Memory B cell (primary cell): ENCODE data around the gene ATG5.

Experiments
- ATAC-seq: fragments of 150-1000 bp; cut with Tn5 transposase; 2 replicates; pipeline ENCODE4 v1.10.0; 2021; ENCODE audit warnings: low read depth, mild to moderate bottlenecking, moderate library complexity
- DNase-seq, 2 donors: peaks; one replicate each; pipeline ENCODE4 v3.0.0; 2022; ENCODE audit warnings: low spot score in 2 of 2
- H3K27ac Mint-ChIP-seq: one replicate; pipeline ENCODE4 v1.8.0; 2022; ENCODE audit warnings: mild to moderate bottlenecking, moderate library complexity, mixed read lengths
- H3K27me3 Mint-ChIP-seq: one replicate; pipeline ENCODE4 v1.8.0; 2022; ENCODE audit warnings: mixed read lengths
- H3K36me3 Mint-ChIP-seq: one replicate; pipeline ENCODE4 v1.8.0; 2022; ENCODE audit warnings: mild to moderate bottlenecking, mixed read lengths
- H3K4me1 Mint-ChIP-seq: one replicate; pipeline ENCODE4 v1.8.0; 2022; ENCODE audit warnings: mixed read lengths
- H3K4me3 Mint-ChIP-seq: one replicate; pipeline ENCODE4 v1.8.0; 2022; ENCODE audit warnings: mild to moderate bottlenecking, moderate library complexity, mixed read lengths
- H3K9me3 Mint-ChIP-seq: one replicate; pipeline ENCODE4 v1.8.0; 2022; ENCODE audit warnings: mixed read lengths

Gene ATG5

DNA sequence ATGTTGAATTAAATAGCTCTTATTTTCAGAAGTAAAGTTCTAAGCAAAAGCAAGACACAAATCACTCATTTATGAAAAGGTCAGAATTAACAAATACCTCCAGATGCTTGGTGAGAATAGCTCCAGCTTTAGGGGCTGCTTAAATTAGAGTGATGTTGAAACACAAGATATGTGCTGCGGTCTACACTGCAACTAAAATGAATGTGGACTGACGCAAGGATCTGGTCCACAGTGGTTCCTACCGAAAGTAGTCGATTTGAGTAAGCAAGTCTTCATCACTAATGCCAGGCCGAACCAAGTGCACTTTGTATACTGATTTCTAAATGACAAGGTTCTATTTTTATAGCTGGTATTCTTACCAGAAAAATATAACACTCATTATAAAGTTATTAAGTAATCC lies 143.1 kb downstream of the ATG5 start:
- Mint-ChIP-seq H3K9me3 (no peaks in the 10 kb centered on the region), H3K27ac (peak overlapping the region; percentile 32), H3K36me3 (peaks cover 3% of the 10 kb centered on the region), H3K4me1 (peaks cover 7% of the 10 kb centered on the region), H3K27me3 (no peaks in the 10 kb centered on the region), H3K4me3 (no peak overlapping the region)
- DNase-seq, result no peak
- no peak for ATAC-seq

DNA sequence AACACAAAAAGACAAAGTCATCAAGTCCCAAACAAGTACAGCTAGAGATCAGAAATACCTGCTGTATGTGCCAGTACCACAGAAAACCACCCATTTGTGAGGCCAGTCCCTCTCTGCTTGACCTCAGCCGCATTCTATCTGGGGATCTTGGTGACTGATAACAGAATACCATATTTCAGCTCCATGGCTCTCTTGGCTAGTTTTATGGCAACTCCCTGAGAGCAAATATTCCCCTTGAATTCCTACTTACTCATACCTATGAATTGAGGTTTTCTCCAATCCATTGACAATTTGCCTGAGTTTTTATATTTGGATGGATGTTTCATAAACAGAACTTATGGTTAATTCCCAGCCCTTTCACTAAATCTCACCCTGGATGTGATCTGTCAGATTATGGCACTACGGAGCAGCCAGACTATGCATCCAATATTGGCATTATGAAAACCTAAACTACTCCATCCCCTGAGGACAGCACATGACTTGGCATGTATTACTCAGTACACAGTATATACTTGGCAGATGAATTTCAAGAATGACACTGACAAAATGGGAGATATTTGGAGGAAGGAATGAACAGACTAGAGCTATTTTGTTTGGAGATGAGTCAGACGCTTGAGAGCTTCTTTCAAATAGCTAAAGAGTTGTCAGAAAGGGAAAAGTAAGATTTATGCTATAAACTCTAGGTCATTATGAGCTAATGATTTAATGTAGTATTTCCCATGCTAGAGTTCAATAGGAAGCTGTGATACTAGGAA lies 143.7 kb downstream of the ATG5 start:
- H3K4me3 Mint-ChIP-seq, result no peak overlapping the region
- peak overlapping the region; percentile 32 for H3K27ac Mint-ChIP-seq
- no peaks in the 10 kb centered on the region for H3K9me3 Mint-ChIP-seq
- ATAC-seq, result no peak
- peaks cover 3% of the 10 kb centered on the region for H3K36me3 Mint-ChIP-seq
- DNase-seq, result no peak
- peaks cover 7% of the 10 kb centered on the region for H3K4me1 Mint-ChIP-seq
- peaks cover 1% of the 10 kb centered on the region for H3K27me3 Mint-ChIP-seq

DNA sequence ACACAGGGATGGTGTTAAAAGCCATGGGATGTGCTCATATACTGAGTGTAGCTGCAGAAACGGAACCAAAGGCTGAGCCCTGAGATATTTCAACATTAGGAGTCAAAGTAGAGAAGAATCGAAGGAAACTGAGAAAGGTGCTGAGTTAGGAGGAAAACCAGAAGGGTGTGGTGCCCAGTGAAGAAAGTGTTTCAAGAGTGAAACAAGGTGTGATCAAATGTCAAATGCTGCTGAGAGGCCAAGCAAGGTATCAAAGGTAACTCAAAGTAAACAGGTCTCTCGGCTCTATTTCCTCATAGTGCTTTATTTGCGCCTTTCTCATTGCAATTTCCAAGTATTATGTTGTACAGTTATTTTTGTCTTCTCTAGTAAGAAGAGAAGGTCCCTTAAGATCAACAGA lies 145.4 kb downstream of the ATG5 start:
- peaks cover 2% of the 10 kb centered on the region for H3K27me3 Mint-ChIP-seq
- no peak overlapping the region for H3K27ac Mint-ChIP-seq
- no peaks in the 10 kb centered on the region for H3K9me3 Mint-ChIP-seq
- no peaks in the 10 kb centered on the region for H3K36me3 Mint-ChIP-seq
- DNase-seq, result no peak
- H3K4me3 Mint-ChIP-seq, result no peak overlapping the region
- H3K4me1 Mint-ChIP-seq, result peaks cover 7% of the 10 kb centered on the region
- ATAC-seq, result no peak

DNA sequence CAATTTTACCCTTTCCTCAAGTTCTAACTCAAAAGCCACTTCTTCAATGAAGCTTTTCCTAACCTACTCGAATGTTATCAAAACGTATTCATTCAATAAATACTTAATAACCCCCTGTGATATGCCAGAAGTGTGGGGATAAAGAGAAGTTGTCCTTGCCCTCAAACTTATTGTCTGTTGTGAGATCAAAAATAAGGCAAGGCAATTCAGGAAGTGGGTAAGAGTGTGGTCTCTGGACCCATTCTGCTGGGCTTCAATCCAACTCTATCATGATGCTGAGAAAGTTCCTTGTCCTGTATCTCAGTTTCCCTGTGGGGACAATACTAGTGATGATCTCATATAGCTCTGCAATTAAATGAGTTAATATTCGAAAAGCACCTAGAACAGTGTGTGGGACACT lies 146.7 kb downstream of the ATG5 start:
- H3K27ac Mint-ChIP-seq, result no peak overlapping the region
- no peaks in the 10 kb centered on the region for H3K36me3 Mint-ChIP-seq
- peaks cover 2% of the 10 kb centered on the region for H3K27me3 Mint-ChIP-seq
- no peak overlapping the region for H3K4me3 Mint-ChIP-seq
- DNase-seq (no peak), ATAC-seq (no peak)
- no peaks in the 10 kb centered on the region for H3K9me3 Mint-ChIP-seq
- H3K4me1 Mint-ChIP-seq, result peaks cover 3% of the 10 kb centered on the region

DNA sequence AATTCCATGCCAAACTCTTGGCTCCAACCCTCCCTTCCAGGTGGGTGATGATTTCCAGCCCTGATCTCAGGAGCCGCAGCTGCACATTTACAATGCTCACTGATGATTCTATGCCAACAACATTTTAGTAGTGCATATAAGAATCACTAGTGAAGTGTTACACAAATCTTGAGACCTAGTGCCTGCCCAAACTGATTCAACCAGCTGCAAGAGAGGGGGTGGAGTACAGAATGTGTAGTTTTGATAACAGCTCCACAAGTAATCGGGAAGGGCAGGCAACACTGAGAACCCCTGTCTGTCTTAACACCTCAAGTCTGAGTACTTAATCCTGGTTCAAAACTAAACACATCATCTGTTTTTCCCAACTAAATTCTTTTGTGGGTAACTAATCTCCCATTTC lies 147.8 kb downstream of the ATG5 start:
- no peak for DNase-seq
- Mint-ChIP-seq H3K27me3 (peaks cover 2% of the 10 kb centered on the region), H3K27ac (no peak overlapping the region), H3K4me1 (peaks cover 3% of the 10 kb centered on the region), H3K9me3 (no peaks in the 10 kb centered on the region), H3K4me3 (no peak overlapping the region), H3K36me3 (no peaks in the 10 kb centered on the region)
- no peak for ATAC-seq

DNA sequence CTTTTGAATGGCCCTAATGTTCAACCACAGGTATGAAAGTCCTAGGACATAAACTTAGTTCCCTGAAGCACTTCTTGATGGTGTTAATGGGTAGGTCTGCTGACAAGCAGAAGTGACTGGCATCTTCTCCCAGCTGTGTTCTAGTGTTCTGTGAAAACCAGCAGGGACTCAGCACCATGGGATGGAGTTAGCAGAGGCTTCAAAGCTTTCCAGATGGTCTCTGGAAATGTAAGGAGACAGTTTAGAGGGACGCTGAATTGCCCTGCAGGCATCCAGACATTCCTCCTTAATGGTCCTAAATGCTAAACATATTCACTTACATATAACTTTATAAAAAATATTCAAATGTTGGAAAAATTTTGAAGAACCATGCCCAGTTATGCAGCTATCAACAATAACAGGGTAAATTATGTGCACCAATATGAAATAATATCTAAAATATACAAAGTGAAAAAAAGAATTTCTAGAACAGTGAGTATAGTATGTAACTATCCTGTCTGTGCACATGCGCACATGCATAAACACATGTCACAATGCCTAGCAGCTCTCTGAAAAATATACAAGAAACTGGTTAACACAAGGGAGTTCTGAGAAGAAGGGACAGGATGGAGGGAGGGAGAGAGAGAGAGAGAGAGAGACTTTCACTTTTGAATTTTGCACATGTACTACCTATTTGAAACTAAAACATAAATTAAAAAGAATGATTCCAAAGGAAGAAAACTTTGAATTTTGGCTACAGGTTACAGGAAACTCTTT lies 152.3 kb downstream of the ATG5 start:
- Mint-ChIP-seq H3K9me3 (peaks cover 1% of the 10 kb centered on the region), H3K4me3 (no peak overlapping the region), H3K4me1 (no peaks in the 10 kb centered on the region), H3K36me3 (peaks cover 3% of the 10 kb centered on the region), H3K27me3 (peaks cover 2% of the 10 kb centered on the region), H3K27ac (no peak overlapping the region)
- ATAC-seq (no peak), DNase-seq (no peak)

DNA sequence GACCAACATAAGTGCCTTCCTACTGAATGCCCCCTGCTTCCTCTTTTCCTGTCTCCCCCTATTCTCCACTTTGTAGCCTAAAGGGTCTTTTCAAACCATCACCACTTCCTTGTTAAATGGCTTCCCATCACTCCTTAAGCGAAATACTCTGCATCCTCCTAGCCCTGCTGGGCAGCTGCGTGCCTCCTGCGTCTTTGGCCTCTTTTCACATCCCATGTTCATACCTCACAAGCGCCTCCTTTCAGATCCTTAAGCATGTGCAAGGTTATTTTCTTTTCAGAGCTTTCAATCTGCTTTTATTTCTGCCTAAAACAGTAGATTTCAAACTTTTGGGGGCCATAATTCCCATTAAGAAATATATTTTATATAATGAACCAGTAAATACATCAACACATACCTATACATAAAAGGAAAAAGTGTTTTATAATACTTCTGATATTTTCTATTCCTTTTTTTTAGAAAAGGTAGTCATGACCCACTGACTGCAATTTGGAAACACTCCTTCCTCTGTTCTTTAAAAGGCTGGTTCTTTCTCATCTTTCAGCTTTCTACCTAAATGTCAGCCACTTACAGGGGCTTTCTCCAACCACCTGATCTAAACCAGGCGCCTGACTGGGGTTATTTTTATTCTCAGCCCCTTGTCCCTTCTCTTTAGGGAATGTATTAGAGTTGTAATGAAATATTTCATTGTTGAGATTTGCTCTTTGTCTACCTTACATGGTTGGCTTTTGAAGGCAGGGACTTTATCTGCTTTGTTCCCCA lies 155.3 kb downstream of the ATG5 start:
- H3K9me3 Mint-ChIP-seq, result peaks cover 1% of the 10 kb centered on the region
- no peak overlapping the region for H3K4me3 Mint-ChIP-seq
- H3K4me1 Mint-ChIP-seq, result peaks cover 2% of the 10 kb centered on the region
- ATAC-seq, result no peak
- no peak overlapping the region for H3K27ac Mint-ChIP-seq
- H3K27me3 Mint-ChIP-seq, result no peaks in the 10 kb centered on the region
- DNase-seq, result no peak
- peaks cover 3% of the 10 kb centered on the region for H3K36me3 Mint-ChIP-seq

DNA sequence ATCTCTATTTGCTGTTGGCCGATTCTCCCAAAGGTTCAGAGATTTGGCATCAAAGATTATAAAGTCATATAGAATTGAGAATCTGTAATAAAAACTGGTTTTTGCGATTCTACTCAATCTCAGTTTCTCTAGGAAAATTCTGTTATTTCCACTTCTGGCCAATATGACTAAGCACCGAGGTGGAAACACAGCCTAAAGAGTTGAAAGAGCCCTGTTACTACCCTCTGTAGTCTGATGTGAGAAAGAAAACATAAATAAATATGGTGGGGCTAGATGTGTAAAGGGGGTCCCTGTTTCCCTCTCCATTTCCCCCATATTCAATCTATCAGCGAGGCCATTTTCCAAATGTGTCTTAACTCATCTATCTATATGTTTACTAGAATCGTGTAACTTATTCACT lies 156.0 kb downstream of the ATG5 start:
- Mint-ChIP-seq H3K27me3 (no peaks in the 10 kb centered on the region), H3K27ac (no peak overlapping the region), H3K4me1 (peaks cover 5% of the 10 kb centered on the region), H3K4me3 (no peak overlapping the region), H3K9me3 (peaks cover 2% of the 10 kb centered on the region), H3K36me3 (peaks cover 4% of the 10 kb centered on the region)
- DNase-seq, result no peak
- no peak for ATAC-seq

DNA sequence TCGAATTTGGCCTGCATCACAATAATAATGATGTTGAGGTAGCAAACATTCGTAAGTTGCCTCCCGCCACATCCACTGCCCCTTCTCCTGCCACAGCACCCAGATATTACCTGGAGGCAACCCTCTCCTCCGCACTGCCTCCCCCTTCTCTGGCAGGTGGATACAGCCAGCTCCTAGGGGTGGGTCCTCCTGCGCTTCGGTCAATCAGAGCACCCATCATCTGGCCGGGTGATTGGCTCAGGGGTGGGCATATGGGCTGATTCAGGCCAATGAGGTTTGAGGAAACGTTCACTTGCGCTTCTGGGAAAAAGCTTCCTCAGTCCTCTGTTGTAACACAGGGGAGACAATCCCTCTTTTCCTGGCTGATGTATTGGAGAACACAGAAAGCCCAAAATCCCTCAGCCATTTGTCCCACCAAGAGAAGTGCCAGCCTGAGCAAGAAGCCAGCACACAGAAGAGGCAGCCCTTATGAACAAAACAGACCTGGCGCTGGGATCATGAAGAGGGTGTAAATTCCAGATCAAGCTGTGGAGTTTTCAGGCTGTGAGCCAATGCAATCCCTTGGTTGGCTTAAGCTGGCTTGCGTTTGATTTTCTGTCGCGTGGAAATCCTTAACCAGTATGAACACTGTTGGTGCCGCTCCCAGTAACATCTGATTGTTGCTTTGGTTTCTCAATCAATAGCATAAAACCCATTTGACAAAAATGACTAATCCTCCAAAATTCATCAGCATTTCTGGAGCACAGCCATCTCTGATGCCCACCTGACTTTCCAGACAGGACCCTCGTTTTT lies 157.3 kb downstream of the ATG5 start:
- Mint-ChIP-seq H3K4me3 (no peak overlapping the region), H3K36me3 (peaks cover 5% of the 10 kb centered on the region), H3K27me3 (no peaks in the 10 kb centered on the region), H3K27ac (no peak overlapping the region), H3K9me3 (peaks cover 2% of the 10 kb centered on the region), H3K4me1 (peaks cover 12% of the 10 kb centered on the region)
- ATAC-seq, result no peak
- no peak for DNase-seq

DNA sequence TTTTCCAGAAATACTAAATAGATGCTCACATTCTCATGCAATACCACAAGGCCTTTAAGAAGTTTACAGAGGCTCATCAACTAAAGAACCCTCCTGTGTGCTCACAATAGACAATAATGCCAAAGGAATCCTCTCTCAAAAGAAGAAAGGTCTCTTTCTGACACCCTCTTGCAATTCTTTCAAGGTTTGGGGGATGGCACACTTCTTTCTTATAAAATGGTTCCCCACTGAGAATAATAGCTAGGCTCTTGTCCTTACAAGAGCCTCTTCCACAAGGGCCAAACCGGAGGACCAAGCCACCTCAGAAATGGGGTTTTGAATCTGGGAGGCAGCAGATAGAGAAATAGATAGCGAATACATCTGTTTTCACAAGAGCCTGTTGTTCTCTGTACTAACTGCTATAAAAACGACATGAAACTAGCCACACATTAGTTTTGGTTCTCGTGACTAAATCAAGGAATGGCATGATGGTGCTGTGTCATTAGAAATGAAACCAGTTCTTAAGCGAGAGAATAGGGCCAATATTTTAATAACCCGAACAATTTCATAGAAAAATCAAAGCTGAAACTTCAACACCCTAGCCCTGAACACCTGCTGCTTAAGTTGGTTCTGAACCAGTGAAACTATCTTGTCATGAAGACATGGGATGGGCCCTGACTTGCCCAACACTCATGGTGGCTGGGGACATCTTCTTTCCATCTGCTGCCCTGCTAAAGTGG lies 158.3 kb downstream of the ATG5 start:
- H3K27ac Mint-ChIP-seq, result no peak overlapping the region
- H3K36me3 Mint-ChIP-seq, result peaks cover 2% of the 10 kb centered on the region
- ATAC-seq, result no peak
- H3K9me3 Mint-ChIP-seq, result peaks cover 1% of the 10 kb centered on the region
- DNase-seq, result no peak
- H3K4me3 Mint-ChIP-seq, result no peak overlapping the region
- peaks cover 18% of the 10 kb centered on the region for H3K4me1 Mint-ChIP-seq
- H3K27me3 Mint-ChIP-seq, result no peaks in the 10 kb centered on the region

DNA sequence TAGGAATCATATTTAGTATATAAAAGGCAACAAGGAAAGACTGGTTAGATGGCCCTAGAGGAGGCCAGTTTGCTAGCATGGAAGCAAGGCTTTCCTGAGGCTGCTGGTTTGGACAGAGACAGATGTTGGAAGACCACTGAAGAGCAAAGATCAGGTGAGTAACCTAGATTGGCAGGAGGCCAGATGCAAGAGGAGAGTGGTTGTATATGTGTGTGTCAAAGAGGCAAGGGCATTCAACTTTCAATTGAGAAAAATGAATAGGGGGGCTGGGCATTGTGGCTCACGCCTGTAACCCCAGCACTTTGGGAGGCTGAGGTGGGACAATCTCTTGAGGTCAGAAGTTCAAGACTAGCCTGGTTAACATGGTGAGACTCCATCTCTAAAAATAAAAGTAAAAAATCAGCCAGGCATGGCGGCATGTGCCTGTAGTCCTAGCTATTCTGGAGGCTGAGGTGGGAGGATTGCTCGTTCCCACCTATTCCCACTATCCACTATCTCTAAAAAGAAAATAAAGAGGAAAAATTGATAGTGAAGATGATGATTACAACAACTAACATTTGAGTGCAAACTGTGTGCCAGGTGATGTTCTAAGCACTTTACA lies 159.6 kb downstream of the ATG5 start:
- H3K27me3 Mint-ChIP-seq, result no peaks in the 10 kb centered on the region
- H3K4me3 Mint-ChIP-seq, result no peak overlapping the region
- peaks cover 1% of the 10 kb centered on the region for H3K9me3 Mint-ChIP-seq
- no peak overlapping the region for H3K27ac Mint-ChIP-seq
- DNase-seq (no peak), ATAC-seq (no peak)
- H3K4me1 Mint-ChIP-seq, result peaks cover 18% of the 10 kb centered on the region
- H3K36me3 Mint-ChIP-seq, result peaks cover 2% of the 10 kb centered on the region

DNA sequence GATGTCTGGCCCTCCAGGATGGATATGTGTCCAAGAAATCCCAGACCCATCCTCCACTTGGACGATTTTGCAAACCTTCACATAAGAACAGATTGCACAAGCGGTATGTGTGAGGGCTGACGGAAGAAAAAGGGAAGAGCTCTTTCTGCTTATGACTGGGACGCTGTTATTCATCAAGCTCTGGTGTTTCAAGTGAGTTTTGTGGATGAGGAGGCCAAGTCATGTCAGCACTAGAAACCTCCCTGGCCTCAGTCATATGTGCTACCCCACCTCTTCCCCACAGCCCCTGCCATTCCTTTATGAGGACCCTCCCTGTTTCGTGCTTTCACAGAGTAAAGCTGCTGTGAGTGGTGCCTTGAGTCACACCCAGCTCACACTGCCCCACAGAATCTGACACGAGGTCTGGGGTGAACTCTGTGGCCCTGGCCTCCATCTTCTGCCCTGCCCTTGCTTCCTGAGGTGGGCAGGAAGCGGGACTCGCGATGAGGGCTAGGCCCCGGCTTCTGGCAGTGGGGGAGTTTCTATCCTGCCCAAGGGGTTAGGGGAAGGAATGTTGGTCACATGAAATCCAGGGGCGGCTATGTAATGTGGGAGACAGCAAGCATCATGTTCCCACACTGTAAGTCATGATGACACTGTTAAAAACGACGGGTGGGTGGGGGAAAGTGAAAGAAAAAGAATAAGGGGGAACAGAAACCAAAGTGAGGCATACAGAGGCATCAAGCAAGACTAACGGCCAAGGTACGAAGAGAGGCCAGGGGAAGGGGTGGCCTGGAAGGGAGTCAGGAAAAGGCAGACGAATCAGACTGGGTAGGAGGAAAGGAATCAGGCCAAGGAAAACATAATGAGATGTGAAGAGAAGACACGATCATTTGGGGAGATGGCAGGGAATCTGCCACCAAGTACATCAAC lies 161.3 kb downstream of the ATG5 start:
- H3K36me3 Mint-ChIP-seq, result peaks cover 2% of the 10 kb centered on the region
- H3K27ac Mint-ChIP-seq, result peak overlapping the region; percentile 93
- H3K4me3 Mint-ChIP-seq, result peak overlapping the region; percentile 66
- no peaks in the 10 kb centered on the region for H3K27me3 Mint-ChIP-seq
- H3K4me1 Mint-ChIP-seq, result peaks cover 18% of the 10 kb centered on the region
- DNase-seq (peak; percentile 45 to 49), ATAC-seq (peak; percentile 86)
- peaks cover 1% of the 10 kb centered on the region for H3K9me3 Mint-ChIP-seq
